Liver (tissue), 9 donors: ENCODE data around the gene TOM1L2. TPM values are rescaled to one million over a fixed set of nuclear protein-coding genes. Genes with fewer than 3 reads are reported as not detected.

Experiments
- DNase-seq: peaks from one replicate; pipeline ENCODE4 v3.0.0-alpha.2; 2017; ENCODE audit warnings: low spot score
- H3K27ac ChIP-seq, 2 donors: one replicate each; pipeline ENCODE4 v1.7.0; 2013; ENCODE audit warnings: inconsistent platforms in 2 of 2, low read length in 2 of 2, control low read depth in 1 of 2, low read depth in 1 of 2, mild to moderate bottlenecking in 1 of 2
- H3K27me3 ChIP-seq, 4 donors: one replicate each; pipeline versions ENCODE4 v1.6.1 to v1.7.0; 2013; ENCODE audit warnings: low read length in 3 of 4, inconsistent platforms in 1 of 4, mild to moderate bottlenecking in 1 of 4, moderate library complexity in 1 of 4; ENCODE audit not compliant: control insufficient read depth in 4 of 4, insufficient read depth in 4 of 4
- H3K36me3 ChIP-seq, 4 donors: one replicate each; pipeline versions ENCODE4 v1.6.1 to v1.7.0; 2013; ENCODE audit warnings: low read length in 3 of 4, mild to moderate bottlenecking in 3 of 4, low read depth in 1 of 4, moderate library complexity in 1 of 4; ENCODE audit not compliant: control insufficient read depth in 4 of 4, insufficient read depth in 3 of 4
- H3K4me1 ChIP-seq, 4 donors: one replicate each; pipeline versions ENCODE4 v1.6.1 to v1.7.0; 2013; ENCODE audit warnings: low read length in 3 of 4, mild to moderate bottlenecking in 3 of 4, moderate library complexity in 1 of 4; ENCODE audit not compliant: control insufficient read depth in 4 of 4, insufficient read depth in 4 of 4
- H3K4me3 ChIP-seq, 3 donors: one replicate each; pipeline versions ENCODE4 v1.6.1 to v1.7.0; 2013; ENCODE audit warnings: low read length in 3 of 3, control low read depth in 1 of 3, low read depth in 1 of 3, mild to moderate bottlenecking in 1 of 3
- H3K9ac ChIP-seq, 2 donors: one replicate each; pipeline ENCODE4 v1.7.0; 2013; ENCODE audit warnings: low read length in 2 of 2, mild to moderate bottlenecking in 2 of 2, moderate library complexity in 2 of 2, control low read depth in 1 of 2, low read depth in 1 of 2
- H3K9me3 ChIP-seq, 4 donors: one replicate each; pipeline versions ENCODE4 v1.6.1 to v1.7.0; 2013; ENCODE audit warnings: low read length in 3 of 4; ENCODE audit not compliant: control insufficient read depth in 4 of 4
- ATF3 ChIP-seq: IDR thresholded peaks from 2 replicates; pipeline ENCODE4 v1.6.1; 2016; ENCODE audit warnings: antibody characterized with exemption
- CTCF ChIP-seq: fragments of 150-350 bp; IDR thresholded peaks from 2 replicates; pipeline ENCODE4 v1.5.1; 2017; ENCODE audit warnings: improper control_type of control experiment, low read depth, low read length; ENCODE audit not compliant: missing input control
- EGR1 ChIP-seq, 2 donors: IDR thresholded peaks; 2 replicates each; pipeline ENCODE4 v1.6.1; 2016 to 2018; ENCODE audit warnings: antibody characterized with exemption in 2 of 2, low read depth in 2 of 2
- FOXA1 ChIP-seq: IDR thresholded peaks from 2 replicates; pipeline ENCODE4 v1.6.1; 2016; ENCODE audit warnings: antibody characterized with exemption
- FOXA2 ChIP-seq: IDR thresholded peaks from 2 replicates; pipeline ENCODE4 v1.6.1; 2016; ENCODE audit warnings: antibody characterized with exemption
- GABPA ChIP-seq, 2 donors: IDR thresholded peaks in 1 of 2; conservative IDR thresholded peaks in 1 of 2; 2 replicates each; pipeline ENCODE4 v1.6.1; 2016; ENCODE audit warnings: antibody characterized with exemption in 2 of 2, mild to moderate bottlenecking in 1 of 2, moderate library complexity in 1 of 2
- HNF4A ChIP-seq, 2 donors: conservative IDR thresholded peaks; 2 replicates each; pipeline ENCODE4 v1.6.1; 2016; ENCODE audit warnings: antibody characterized with exemption in 2 of 2, mild to moderate bottlenecking in 2 of 2
- HNF4G ChIP-seq: IDR thresholded peaks from 2 replicates; pipeline ENCODE4 v1.6.1; 2016; ENCODE audit warnings: antibody characterized with exemption
- JUND ChIP-seq, 2 donors: IDR thresholded peaks; 2 replicates each; pipeline ENCODE4 v1.6.1; 2016; ENCODE audit warnings: antibody characterized with exemption in 2 of 2
- MAX ChIP-seq: IDR thresholded peaks from 2 replicates; pipeline ENCODE4 v1.6.1; 2016; ENCODE audit warnings: antibody characterized with exemption
- NR2F2 ChIP-seq: IDR thresholded peaks from 2 replicates; pipeline ENCODE4 v1.6.1; 2016; ENCODE audit warnings: antibody characterized with exemption
- RAD21 ChIP-seq, 2 donors: IDR thresholded peaks; 2 replicates each; pipeline ENCODE4 v1.6.1; 2016; ENCODE audit warnings: antibody characterized with exemption in 2 of 2, mild to moderate bottlenecking in 2 of 2
- REST ChIP-seq: IDR thresholded peaks from 2 replicates; pipeline ENCODE4 v1.6.1; 2016; ENCODE audit warnings: antibody characterized with exemption, mild to moderate bottlenecking
- RXRA ChIP-seq, 2 donors: IDR thresholded peaks; 2 replicates each; pipeline ENCODE4 v1.6.1; 2017 to 2018; ENCODE audit warnings: antibody characterized with exemption in 2 of 2, mild to moderate bottlenecking in 1 of 2
- SP1 ChIP-seq: IDR thresholded peaks from 2 replicates; pipeline ENCODE4 v1.6.1; 2018; ENCODE audit warnings: antibody characterized with exemption, mild to moderate bottlenecking
- TAF1 ChIP-seq: conservative IDR thresholded peaks from 2 replicates; pipeline ENCODE4 v1.6.1; 2016; ENCODE audit warnings: antibody characterized with exemption, mild to moderate bottlenecking
- YY1 ChIP-seq: IDR thresholded peaks from 2 replicates; pipeline ENCODE4 v1.6.1; 2016; ENCODE audit warnings: antibody characterized with exemption, mild to moderate bottlenecking
- ZBTB33 ChIP-seq: IDR thresholded peaks from 2 replicates; pipeline ENCODE4 v1.6.1; 2016; ENCODE audit warnings: antibody characterized with exemption
- WGBS: extraction: QIAGEN DNeasy Blood & Tissue Kit; methylation state at CpG from one replicate; pipeline ENCODE4 v1.1.7; 2013; 5-methylcytosine and 5-hydroxymethylcytosine counted together
- polyA plus RNA-seq, 2 donors: library from polyadenylated mRNA; stranded (reverse) in 1 of 2; unstranded in 1 of 2; fragments of 200-250 nt in 1 of 2; fragments of >200 nt in 1 of 2; fragmentation: Nextera tagmentation in 1 of 2; extraction: Ambion mirVana in 1 of 2; gene quantifications; one replicate each; pipeline versions ENCODE4 v1.2.1 to v1.2.3, GENCODE V29; 2013 to 2015
- total RNA-seq, 2 donors: library from RNA; depleted of rRNA; stranded (reverse); fragments of >200 nt; gene quantifications; one replicate each; pipeline ENCODE4 v1.2.3, GENCODE V29; 2014
- donor health status: healthy.
- donor health status: healthy.
- donor health status: healthy.
- donor health status: healthy.
- donor health status: healthy.

Gene TOM1L2
- total and polyA plus RNA-seq, 4 donors, result 5.0 to 24.0 (median 9.3) TPM

- DNase-seq, result no peak
- no peaks in the 10 kb centered on the region for H3K9me3 ChIP-seq
- no peaks in the 10 kb centered on the region for H3K36me3 ChIP-seq
- H3K9ac ChIP-seq, result peak overlapping the region in 1 of 2 donors; percentile 4
- peak; percentile 54 to 76 for TF ChIP-seq HNF4A (conservative IDR thresholded peaks at IDR 0.05)
- TF ChIP-seq NR2F2, result no peak
- no peak for TF ChIP-seq CTCF
- TF ChIP-seq TAF1, result no peak
- peak; percentile 24 for TF ChIP-seq HNF4G
- peak in 1 of 2 donors; percentile 9 for TF ChIP-seq RAD21 (IDR thresholded peaks at IDR 0.05)
- TF ChIP-seq ZBTB33, result no peak
- peak; percentile 52 for TF ChIP-seq SP1
- peak; percentile 42 to 64 for TF ChIP-seq RXRA (IDR thresholded peaks at IDR 0.05)
- TF ChIP-seq YY1, result peak; percentile 28
- no peak for TF ChIP-seq REST
- no peak for TF ChIP-seq EGR1 (IDR thresholded peaks at IDR 0.05; ENCODE audit: low read depth in 2 of 2)
- TF ChIP-seq FOXA2, result no peak
- TF ChIP-seq GABPA (IDR thresholded peaks at IDR 0.05 in 1 of 2, conservative IDR thresholded peaks at IDR 0.05 in 1 of 2), result no peak
- peak; percentile 67 for TF ChIP-seq MAX
- no peak for TF ChIP-seq ATF3
- peak; percentile 15 for TF ChIP-seq FOXA1
- TF ChIP-seq JUND (IDR thresholded peaks at IDR 0.05), result no peak
- peak overlapping the region in 1 of 3 donors; percentile 7 for H3K4me3 ChIP-seq
- peaks cover 6 to 31% (median 16%) of the 10 kb centered on the region in 4 donors for H3K4me1 ChIP-seq
- 35% methylated on average over 5 of the region's 5 CpGs for WGBS
- no peaks in the 10 kb centered on the region for H3K27me3 ChIP-seq
- H3K27ac ChIP-seq, result peak overlapping the region; percentile 75 to 79
Measured at GRCh38 chr17:17926840-17927449, 45.3 kb downstream of the TOM1L2 start.
